LHCN-M2 (cell line): Measurements from ENCODE around the gene AIDA. TPM values are rescaled to one million over a fixed set of nuclear protein-coding genes. Genes with fewer than 3 reads are reported as not detected.
A peak's percentile ranks its signal among the peaks of the same experiment; 100 is the strongest.
"Not testable (repeated sequence)": the region's sequence is repeated elsewhere in the genome, so short reads cannot be mapped to it uniquely, and the experiment has no call there.

ENCODE experiments used
- DNase-seq: peaks from one replicate; pipeline ENCODE4 v3.0.0-alpha.2; 2012; ENCODE audit warnings: low read depth
- total RNA-seq: library from RNA; depleted of rRNA; stranded (reverse); fragments of >200 nt; gene quantifications from 2 replicates; pipeline ENCODE4 v1.2.3, GENCODE V29; 2014

Gene AIDA
- total RNA-seq, 1 experiment from 2014 or later = 65.3 TPM

DNA sequence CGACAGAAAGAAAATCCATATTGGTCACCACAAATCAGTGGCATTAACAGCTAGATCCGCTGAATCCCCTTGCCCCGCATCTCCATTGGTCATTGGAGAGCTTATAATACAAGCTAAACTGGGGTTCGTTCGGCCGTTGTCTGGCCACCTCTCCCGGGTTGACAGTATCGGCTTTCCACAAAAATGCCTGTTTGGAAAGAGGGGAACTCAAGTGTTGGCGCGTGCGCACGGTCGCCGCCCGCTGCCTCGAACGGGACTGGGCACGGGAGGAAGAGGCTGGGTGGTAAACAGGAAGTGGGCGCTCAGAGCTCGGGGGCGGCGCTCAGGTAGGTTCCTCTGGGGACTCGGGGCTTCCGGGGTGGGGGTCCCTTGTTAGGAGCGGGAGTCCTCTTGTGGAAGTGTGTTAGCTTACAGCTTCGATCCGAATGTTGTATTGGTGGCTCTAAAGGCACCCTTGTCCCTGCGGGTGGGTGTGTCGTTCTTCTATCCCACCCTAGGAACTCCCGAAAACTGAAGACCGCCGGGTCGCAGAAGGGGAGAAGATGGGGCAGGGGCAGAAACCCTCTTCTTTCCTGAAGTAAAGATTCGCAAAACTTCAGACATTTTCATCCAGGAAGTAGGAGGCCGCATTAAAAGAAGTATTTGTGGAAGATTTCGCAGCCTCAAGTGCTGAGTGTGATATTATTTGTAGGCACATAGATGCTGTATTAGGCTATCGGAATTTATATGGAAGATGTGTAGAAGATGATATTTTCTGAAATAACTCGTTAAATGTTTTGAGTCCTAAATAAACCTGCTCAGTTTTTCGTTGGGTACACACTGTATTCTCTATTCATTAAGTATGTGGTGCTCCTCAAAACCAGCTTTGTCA lies 1.0 kb upstream of the AIDA start:
- DNase-seq = peak; percentile 93

DNA sequence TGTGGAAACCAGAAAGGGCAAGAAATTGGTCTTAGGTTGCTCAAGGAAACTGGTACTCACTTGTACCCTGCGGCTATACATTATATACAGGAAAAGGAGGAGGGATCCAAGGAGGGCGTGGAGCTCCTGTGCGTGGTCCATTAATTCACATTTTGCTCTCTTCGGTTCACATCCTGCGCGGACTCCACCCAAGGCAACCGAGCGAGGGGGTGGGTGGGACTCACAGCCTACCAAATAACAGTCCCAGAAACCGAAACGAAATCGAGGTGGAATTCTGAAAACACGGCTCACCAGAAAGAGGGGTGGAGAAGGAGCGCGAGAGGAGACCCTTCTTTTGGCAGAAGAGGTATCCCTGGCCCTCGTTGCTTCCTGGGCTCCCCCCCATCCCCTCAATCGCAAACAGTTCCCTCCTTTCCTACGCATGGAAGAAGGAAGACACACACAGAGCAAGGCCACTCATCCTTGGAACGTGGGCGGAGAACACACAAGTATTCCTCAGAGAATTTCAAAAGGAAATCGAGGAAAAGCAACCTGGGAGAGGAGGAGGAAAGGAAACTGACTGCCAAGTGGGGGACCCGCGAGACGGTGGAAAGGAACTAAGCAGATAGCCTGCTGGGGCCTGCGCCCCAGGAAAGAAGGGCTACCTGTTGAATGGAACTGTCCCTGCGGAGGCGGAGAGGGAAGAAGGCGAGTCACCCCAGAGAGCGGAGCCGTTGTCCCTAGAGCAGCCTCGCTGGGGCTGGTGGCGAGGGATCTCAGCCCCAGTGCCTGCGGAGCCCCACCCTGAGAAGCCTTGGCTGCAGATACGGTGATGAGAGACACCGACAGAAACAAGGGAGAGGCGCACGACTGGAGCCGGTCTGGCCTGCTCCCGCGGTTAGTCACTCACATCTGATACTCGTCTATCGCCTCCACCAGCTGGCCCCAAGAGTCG lies 705 bp downstream of the AIDA start:
- peak; percentile 63 for DNase-seq

DNA sequence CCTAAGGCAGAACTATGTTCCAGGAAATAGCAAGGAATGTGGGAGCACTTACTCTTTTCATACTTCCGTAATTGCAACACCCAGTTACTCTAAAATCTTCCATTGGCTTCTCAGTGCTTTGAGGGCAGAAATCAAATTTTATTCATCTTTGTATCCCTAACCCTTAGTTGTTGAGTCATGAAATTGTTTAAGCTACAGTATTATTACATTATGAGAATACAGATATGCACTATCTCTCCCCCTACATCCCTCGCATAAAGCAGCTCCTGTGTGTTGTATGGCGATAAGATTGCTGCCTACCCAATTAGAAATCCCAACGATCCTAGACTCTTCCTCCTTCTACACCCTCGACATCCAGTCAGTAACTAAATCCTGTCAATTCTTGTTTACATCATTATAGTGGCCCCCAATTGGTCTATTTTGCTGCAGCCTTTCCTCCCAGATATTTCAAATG lies 2.6 kb downstream of the AIDA start:
- DNase-seq = no peak

DNA sequence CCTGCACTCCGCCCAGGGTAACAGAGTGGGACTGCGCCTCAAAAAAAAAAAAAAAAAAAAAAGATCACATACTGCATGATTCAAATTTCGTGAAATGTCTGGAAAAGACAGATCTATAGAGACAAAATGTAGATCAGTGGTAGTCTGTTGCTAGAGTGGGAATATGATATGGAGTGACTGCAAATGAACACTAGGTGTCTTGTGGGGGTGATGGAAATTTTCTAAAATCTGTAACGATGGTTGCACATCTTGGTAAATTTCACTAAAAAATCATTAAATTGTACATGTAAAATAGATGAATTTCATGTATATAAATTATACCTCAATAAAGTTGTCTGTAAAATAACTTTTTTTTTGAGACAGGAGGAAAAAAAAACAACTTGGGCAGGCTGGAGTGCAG lies 5.5 kb downstream of the AIDA start:
- DNase-seq = no peak

DNA sequence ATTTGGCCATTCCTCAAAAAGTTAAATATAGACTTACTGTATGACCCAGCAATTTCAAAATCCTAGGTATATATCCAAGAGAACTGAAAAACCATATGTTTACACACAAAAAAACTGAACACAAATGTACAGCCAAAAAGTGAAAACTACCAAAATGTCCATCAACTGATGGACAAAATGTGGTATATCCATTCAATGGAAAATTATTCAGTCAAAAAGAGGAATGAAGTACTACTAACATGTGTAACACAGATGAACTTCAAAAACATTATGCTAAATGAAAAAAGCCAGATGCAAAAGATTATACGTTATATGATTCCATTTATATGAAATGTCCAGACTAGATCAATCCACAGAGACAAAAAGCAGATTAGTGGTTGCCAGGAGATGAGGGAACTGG lies 8.0 kb downstream of the AIDA start:
- no peak for DNase-seq

DNA sequence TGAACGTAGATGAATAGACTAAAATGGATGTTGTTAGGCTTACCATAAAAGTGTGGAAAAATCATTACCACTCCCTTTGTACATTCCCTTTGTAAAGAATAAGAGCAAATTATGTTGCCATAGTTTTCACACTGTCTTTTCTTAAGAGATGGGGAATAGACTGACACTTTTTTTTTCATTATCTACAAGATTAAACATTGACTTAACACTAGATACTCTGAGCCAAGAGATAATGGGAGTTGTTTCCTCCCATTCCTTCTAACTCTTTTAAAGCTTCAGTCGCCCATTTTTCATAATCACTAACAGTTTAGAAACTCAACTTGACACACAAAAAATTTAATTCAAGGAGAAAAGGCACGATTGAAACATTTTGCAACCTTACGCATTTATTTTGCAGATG lies 10.1 kb downstream of the AIDA start:
- DNase-seq = no peak

DNA sequence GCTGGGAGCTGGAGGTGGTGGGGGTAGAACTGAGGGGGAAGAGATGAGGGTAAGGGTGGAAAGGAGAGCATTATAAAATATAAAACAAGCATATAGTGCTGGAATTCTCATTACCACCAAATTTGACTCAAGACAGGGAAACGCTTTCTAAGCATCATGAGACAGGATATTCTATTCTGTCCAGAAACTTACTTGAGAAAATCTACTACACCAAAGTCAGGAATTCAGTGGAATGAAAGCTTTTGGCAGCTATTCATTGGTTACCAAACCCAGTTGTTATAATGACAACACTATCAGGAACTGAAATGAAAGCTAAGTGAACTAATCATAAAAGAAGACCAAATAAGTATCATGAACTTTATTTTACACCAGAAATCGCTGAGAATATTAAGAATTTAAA lies 14.5 kb downstream of the AIDA start:
- peak; percentile 11 for DNase-seq

DNA sequence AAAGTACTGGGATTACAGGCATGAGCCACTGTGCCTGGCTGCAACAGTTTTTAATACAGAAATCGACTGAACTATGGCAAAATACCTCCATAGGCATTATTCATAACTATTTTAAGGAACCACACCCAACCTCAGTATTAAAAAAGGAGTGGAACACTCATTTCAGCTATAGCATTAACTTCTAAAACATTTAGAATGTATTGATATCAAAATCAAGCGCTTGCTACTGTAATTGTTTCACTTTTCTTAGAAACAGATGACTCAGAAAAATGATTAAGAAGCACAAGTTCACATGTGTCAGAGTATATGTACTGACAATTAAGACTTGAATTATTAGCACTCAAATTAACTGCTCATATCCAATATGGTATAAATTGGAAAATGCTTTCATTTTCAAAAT lies 15.1 kb downstream of the AIDA start:
- no peak for DNase-seq

DNA sequence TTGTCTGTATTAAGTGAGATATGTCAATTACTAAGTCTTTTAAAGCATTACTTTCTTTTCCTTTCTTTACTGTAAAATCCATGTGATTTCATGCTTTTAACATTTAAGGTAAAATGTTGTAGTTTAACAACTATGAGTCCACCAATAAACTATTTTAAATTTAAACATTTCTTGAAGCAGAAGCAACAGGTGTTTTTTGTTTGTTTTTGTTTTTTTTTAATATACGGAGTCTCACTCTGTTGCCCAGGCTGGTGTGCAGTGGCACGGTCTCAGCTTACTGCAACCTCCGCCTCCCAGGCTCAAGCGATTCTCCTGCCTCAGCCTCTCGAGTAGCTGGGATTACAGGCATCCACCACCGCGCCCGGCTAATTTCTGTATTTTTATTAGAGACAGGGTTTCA lies 15.6 kb downstream of the AIDA start:
- DNase-seq = no peak

DNA sequence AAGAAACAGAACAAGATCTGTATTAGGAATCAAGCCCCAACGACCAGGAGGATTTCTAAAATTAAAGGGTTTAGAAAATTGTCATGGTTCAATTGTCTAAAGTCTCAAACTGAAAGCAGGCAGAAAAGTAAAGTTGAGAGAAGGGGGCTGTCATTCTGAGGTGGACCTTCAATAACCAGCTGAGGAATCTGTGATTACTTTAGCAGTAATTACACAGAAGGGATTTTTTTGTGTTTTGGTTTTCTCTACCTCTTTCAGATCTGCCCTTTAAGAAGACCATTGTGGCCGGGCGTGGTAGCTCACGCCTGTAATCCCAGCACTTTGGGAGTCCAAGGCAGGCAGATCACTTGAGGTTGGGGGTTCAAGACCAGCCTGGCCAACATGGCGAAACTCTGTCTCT lies 17.4 kb downstream of the AIDA start:
- DNase-seq = no peak

DNA sequence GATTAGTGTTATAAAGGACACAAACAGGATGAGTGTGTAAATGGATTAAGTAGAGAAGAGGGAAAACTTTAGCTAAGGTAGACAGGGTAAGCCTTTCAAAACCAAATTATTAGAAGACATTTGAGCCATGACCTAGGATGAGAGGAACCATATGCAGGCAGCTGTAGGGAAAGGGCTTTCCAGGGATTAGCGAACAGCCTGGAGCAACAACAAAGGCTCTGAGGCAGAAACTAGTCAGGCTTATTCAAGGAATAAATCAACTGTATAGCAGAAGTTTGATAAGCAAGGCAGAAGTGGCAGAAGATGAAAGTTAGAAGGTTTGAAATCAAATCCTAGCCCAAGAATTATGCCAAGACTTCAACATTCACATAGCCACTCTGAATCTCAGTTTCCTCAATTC lies 21.3 kb downstream of the AIDA start:
- no peak for DNase-seq

DNA sequence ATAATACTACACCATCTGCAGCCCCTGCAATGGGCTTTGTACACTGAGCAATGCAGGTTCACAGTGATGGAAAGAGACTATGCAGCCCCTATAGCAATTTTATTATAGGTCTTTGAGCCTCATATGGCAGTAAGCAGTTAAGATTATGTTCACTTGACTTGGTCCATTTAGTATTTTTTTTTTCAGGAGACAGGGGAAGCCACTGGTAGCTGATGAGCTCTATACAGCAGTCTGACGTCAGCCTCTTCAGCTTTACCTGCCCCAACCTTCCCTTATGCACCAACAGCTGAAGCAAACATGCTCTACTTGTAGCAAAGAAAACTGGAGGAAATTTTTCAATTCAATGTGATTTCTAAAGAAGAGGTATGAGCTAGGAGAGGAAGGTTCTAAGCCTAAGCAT lies 32.2 kb downstream of the AIDA start:
- no peak for DNase-seq

DNA sequence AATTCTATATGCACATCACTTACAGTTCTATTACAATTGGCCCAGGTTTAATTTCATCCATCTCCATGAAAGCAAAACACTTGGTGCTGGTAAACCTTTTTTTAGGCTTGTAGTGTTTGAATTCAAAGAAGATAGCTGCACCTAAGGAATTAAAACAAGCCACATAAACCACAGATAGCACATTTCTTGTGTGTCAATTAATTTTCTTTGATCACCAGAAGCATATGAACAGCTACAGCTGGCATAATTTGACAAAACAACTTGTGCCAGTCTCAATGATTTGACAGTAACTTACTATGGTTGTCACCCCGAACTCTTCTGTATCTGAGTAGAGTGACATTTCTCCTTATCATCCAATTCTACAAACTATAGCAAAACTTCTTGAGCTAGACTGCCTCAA lies 42.2 kb downstream of the AIDA start:
- DNase-seq = no peak

DNA sequence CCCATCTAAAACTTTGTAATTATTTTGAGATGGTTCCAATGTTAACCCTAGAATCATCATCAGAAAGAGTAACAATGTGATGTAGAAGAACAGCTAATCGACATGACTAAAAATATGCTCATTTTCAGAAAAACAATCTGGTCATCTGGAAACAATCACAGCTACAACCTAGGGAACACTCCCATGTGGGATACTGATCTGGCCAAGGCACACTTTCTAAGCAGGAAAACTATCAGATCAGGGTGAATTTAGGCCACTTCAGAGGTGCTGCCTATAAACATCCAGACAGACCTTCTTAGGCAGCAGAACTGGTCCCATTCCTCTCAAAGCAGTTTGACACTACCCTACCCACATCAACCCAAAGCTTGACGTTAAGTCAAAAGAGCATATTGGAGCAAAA lies 43.2 kb downstream of the AIDA start:
- not testable (repeated sequence) for DNase-seq

DNA sequence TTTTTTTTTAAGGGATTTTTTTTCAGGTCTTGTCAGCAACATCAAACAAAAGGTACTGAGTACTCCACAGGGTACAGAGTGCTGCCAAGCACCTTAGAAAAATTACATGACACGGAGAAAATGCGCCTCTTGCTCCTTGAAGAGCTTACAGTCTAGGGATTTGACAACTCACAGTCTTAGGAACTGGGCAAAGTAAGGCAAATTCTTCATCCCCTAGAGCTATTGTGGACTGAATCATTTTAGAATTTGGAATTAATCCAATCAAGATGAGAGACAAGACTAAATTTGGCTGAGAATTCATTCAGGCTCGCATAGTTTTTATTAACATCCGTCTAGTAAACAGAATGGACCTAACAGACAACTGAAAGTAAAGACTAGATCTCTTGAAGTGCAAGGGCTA lies 44.1 kb downstream of the AIDA start:
- not testable (repeated sequence) for DNase-seq

DNA sequence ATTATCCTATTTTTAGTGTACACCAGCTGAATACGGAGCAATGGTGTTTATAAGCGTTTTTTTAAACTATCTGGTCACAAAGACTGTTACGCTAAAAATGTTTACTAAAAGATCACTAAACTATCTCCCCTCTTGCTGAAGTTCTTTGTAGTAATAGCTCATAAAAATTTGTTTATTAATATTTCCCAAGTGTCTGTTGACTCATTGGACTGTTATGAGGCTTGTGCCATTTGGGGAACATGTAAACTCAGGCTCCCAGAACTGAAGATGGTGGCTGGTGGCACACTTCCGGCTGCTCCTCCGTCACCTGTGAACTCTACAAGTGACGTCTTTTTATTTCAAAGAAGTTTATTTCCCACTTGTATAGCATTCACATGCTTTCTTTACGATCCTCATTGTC lies 46.3 kb downstream of the AIDA start:
- DNase-seq = peak; percentile 21

DNA sequence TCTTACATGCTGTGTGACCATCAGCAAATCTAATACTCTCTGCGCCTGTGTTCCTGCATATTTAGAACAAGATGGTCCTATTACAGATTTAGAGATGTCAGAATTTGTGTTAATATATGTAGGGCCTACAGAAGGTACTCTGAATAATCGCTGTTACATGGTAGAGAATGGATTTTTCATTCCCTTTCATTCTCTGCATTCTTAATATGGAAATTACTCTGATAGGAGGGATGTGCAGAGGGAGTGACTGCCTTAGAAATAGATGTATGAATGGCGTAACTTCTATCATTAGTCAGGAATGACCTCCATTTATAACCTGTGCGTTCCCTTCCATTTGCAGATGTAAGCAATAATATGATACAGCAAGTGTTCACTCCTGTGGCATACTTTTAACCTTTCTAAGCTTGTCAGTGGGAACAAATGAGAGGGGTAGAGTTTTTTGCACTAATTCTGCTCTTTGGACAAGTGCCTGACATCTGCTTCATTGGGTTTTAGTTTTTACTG lies 48.8 kb downstream of the AIDA start:
- no peak for DNase-seq

DNA sequence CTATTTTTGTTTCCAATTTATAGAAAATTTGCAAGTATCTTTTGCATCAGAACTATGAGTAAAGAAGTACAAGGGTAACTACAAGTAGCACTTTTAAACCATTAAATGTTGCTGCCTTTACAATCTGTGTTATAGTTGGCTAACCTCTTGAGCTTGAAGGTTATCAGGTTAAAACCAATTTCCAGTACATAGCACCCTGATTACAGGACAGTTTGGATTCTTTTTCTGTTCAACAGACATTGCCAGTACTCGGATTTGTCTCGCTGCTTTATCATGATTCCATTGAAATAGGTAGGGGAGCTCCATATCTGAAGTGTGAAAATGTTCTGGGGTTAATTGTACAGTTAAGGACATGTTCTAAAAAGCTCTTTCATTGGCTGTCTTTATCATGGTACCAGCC lies 54.4 kb downstream of the AIDA start:
- no peak for DNase-seq

DNA sequence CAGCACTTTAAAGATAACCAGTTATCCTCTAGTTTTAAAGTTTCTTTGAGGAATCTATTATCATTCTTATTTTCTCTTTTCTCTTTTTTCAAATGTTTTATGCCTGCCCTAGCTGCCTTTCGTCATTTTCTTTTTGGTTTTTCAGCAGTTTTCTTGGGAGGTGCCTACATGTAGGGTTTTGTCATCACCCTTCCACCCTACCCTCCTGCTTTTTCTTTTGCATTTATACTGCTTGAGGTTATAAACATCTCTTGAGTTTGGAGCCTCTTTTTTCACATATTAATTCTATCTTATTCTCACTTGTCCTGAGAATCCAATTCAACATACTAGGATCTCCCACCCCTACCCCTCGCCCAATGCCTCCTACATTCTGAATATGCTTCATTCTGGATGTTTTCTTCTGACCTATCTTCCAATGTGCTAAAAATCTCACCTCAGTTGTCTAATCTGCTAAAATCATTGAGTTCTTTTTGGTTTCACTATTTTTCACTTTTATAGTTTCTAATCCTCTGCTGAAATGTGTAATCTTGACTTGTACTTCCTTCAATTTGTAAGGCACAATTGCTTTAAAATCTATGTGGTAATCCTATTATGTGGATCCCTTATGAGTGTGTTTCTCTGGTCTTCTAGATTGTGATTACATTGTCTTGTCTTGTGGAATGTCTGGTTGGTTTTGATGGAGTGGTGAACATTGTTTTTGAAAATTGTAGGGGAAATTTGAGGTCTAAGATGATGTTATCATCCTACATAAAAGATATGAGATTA lies 55.7 kb downstream of the AIDA start:
- no peak for DNase-seq

DNA sequence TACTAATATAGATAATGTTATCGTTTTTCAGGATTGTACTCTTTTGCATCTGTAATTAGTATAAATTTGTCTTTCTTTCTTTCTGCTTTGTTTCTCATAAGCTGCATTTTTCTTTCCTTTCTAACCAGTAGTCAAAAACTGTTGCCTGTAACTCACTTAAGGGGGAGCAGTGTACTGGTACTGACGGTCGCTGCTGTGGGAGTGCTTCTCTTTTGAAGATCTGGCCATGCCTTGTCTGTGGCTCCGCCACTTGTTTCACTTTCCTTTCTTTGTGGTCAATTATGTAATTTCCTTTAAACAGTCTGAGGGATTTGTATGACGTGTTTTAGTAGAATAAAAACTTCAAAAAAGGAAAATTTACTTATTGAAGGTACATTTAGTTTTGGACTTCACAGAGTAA lies 57.4 kb downstream of the AIDA start:
- DNase-seq = peak; percentile 8

DNA sequence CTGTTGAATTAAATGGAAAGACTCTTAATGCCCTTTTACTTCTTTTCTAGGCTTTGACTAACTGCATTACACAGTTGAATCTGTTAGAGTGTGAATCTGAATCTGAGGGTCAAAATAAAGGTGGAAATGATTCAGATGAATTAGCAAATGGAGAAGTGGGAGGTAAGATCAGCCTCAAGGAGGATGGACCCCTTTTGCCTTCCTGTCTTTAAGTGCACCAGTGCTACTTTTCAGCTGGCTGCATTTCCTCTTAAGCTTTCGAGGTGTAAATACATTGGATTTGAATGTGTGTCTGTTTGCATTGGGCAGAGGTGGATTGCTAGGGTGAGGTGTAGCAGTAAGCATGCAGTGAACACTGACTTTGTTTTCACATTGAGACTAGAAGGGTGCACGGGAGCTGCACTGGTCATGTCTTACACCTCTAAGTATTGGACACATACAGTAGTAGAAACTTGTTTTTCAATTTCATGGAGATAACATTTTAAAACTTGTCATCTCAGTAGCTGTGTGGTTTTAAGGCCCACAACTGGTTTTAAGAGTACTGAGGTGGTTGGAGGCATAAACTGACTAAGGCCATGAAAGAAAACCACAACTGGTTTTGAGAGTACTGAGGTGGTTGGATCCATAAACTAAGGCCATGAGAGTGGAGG lies 59.0 kb downstream of the AIDA start:
- no peak for DNase-seq
